HepG2 (cell line): ENCODE measurements around the gene PDE3A. TPM values are rescaled to one million over a fixed set of nuclear protein-coding genes. Genes with fewer than 3 reads are reported as not detected.

Source experiments
- ATAC-seq: fragments of 200-7000 bp; cut with Tn5 transposase; 3 replicates; pipeline ENCODE4 v1.9.1; 2020; ENCODE audit warnings: mild to moderate bottlenecking, moderate library complexity
- BruUV-seq: library from RNA; stranded (reverse); fragments of 400-500 nt; replicated peaks from 2 replicates; lab custom pipeline; 2021; lab: Mats Ljungman, UMichigan
- CTCF ChIA-PET: fragments of 300-600 bp; formaldehyde crosslinking; extraction: SDS; loops from one replicate; lab custom pipeline; 2021; ENCODE audit warnings: low total read pairs, inconsistent platforms, low intra/inter-chr PET ratio; lab: Yijun Ruan, JAX
- POLR2A ChIA-PET: fragments of 350-600 bp; sonication (Branson Sonifier 250); formaldehyde crosslinking; loops from one replicate; lab custom pipeline; 2020; ENCODE audit warnings: antibody characterized with exemption, inconsistent platforms; lab: Yijun Ruan, JAX
- DNase-seq: peaks from one replicate; pipeline ENCODE4 v3.0.0-alpha.2; 2015; ENCODE audit warnings: low spot score
- FAIRE-seq: peaks from 3 replicates; lab custom pipeline; 2011; peaks lifted over from hg19 to GRCh38; lab: Jason Lieb, UNC
- H2AFZ ChIP-seq: one replicate; pipeline ENCODE4 v1.6.1; 2011; ENCODE audit warnings: low read length, inconsistent platforms
- H3K27ac ChIP-seq: fragments of 300-600 bp; 3 replicates; pipeline ENCODE4 v1.8.0; 2011; ENCODE audit warnings: mixed run types, mild to moderate bottlenecking, mixed read lengths, low read length, inconsistent platforms; ENCODE audit not compliant: insufficient read depth; ENCODE audit errors: extremely low read length
- H3K27me3 ChIP-seq, 2 experiments: fragments of 200-600 bp in 1 of 2; 2 replicates in 1 of 2; 3 replicates in 1 of 2; pipeline versions ENCODE4 v1.6.0 to v1.8.0; 2011; ENCODE audit warnings: low read length in 2 of 2, mild to moderate bottlenecking in 2 of 2, moderate library complexity in 2 of 2, inconsistent platforms in 1 of 2; ENCODE audit not compliant: insufficient read depth in 2 of 2, control insufficient read depth in 1 of 2
- H3K36me3 ChIP-seq, 2 experiments: fragments of 200-600 bp in 1 of 2; replicated peaks in 1 of 2; 2 replicates in 1 of 2; 3 replicates in 1 of 2; pipeline versions ENCODE4 v1.5.1 to v1.8.0; 2011; ENCODE audit warnings: low read length in 2 of 2, inconsistent platforms in 1 of 2; ENCODE audit not compliant: insufficient read depth in 2 of 2, control insufficient read depth in 1 of 2
- H3K4me1 ChIP-seq: 2 replicates; pipeline ENCODE4 v1.5.1; 2012; ENCODE audit warnings: low read length, inconsistent platforms; ENCODE audit not compliant: insufficient read depth
- H3K4me2 ChIP-seq: 2 replicates; pipeline ENCODE4 v1.6.0; 2011; ENCODE audit warnings: low read depth, low read length, inconsistent platforms
- H3K4me3 ChIP-seq, 3 experiments: fragments of 200-600 bp in 1 of 3; sonication (generic), shearing (Covaris generic) in 1 of 3; replicated peaks in 1 of 3; 2 replicates each; pipeline ENCODE4 v1.5.1; 2011 to 2016; ENCODE audit warnings: low read length in 3 of 3, inconsistent platforms in 2 of 3, low read depth in 2 of 3, mild to moderate bottlenecking in 2 of 3, control low read depth in 1 of 3, mixed read lengths in 1 of 3; ENCODE audit not compliant: insufficient read depth in 1 of 3
- H3K79me2 ChIP-seq: one replicate; pipeline ENCODE4 v1.6.1; 2011; ENCODE audit warnings: low read length, inconsistent platforms; ENCODE audit not compliant: insufficient read depth
- H3K9ac ChIP-seq: 2 replicates; pipeline ENCODE4 v1.6.0; 2011; ENCODE audit warnings: mild to moderate bottlenecking, low read depth, low read length, inconsistent platforms; ENCODE audit not compliant: insufficient read depth
- H3K9me3 ChIP-seq: 2 replicates; pipeline ENCODE4 v1.5.1; 2012; ENCODE audit warnings: mild to moderate bottlenecking, low read length
- H4K20me1 ChIP-seq: 2 replicates; pipeline ENCODE4 v1.6.0; 2011; ENCODE audit warnings: inconsistent platforms, mild to moderate bottlenecking, low read length, moderate library complexity; ENCODE audit not compliant: insufficient read depth
- EP300 ChIP-seq, 3 experiments: sonication (generic) in 1 of 3; formaldehyde crosslinking in 1 of 3; IDR thresholded peaks; 2 replicates each; pipeline versions ENCODE4 v1.5.1 to v1.6.1; 2011 to 2020; ENCODE audit warnings: low read depth in 2 of 3, low read length in 2 of 3, borderline replicate concordance in 1 of 3, improper control_type of control experiment in 1 of 3, mild to moderate bottlenecking in 1 of 3, missing genetic modification reagents in 1 of 3, moderate library complexity in 1 of 3
- ESRRA ChIP-seq: sonication (generic); formaldehyde crosslinking; IDR thresholded peaks from 2 replicates; pipeline ENCODE4 v1.5.1; 2020; ENCODE audit warnings: mild to moderate bottlenecking, low read depth, missing genetic modification reagents
- NR2F2 ChIP-seq: IDR thresholded peaks from 2 replicates; pipeline ENCODE4 v1.6.1; 2012; ENCODE audit warnings: low read depth, inconsistent platforms, borderline replicate concordance
- PHF5A ChIP-seq: IDR thresholded peaks from one replicate; pipeline ENCODE4 v1.6.1; 2018; ENCODE audit warnings: low read depth, missing genetic modification reagents; ENCODE audit not compliant: unreplicated experiment
- RARA ChIP-seq: IDR thresholded peaks from 2 replicates; pipeline ENCODE4 v1.6.1; 2016; ENCODE audit warnings: missing genetic modification reagents, missing compliant biosample characterization
- RBM22 ChIP-seq: fragments of 200-400 bp; formaldehyde crosslinking; optimal IDR thresholded peaks from 2 replicates; pipeline ENCODE3; 2017; ENCODE audit warnings: mild to moderate bottlenecking, low read length, moderate library complexity
- WIZ ChIP-seq: sonication (generic); formaldehyde crosslinking; IDR thresholded peaks from 2 replicates; pipeline ENCODE4 v1.5.1; 2020; ENCODE audit warnings: mild to moderate bottlenecking, missing genetic modification reagents
- ZFYVE20 ChIP-seq: sonication (generic); formaldehyde crosslinking; IDR thresholded peaks from 2 replicates; pipeline ENCODE4 v1.8.0; 2023; ENCODE audit warnings: low read depth, mild to moderate bottlenecking, moderate library complexity, missing genetic modification reagents, borderline replicate concordance
- ZNF577 ChIP-seq: sonication (generic); formaldehyde crosslinking; IDR thresholded peaks from 2 replicates; pipeline ENCODE4 v1.4.0; 2020; ENCODE audit warnings: mild to moderate bottlenecking, low read depth, missing genetic modification reagents, borderline replicate concordance
- ZNF619 ChIP-seq: sonication (generic); formaldehyde crosslinking; IDR thresholded peaks from 2 replicates; pipeline ENCODE4 v1.4.0; 2020; ENCODE audit warnings: mild to moderate bottlenecking, missing genetic modification reagents
- ZNF639 ChIP-seq: conservative IDR thresholded peaks from 2 replicates; pipeline ENCODE4 v1.6.1; 2018; ENCODE audit warnings: missing genetic modification reagents
- ZNF713 ChIP-seq: sonication (generic); formaldehyde crosslinking; IDR thresholded peaks from 2 replicates; pipeline ENCODE4 v1.4.0; 2020; ENCODE audit warnings: mild to moderate bottlenecking, missing genetic modification reagents
- ZNF720 ChIP-seq: sonication (generic); formaldehyde crosslinking; IDR thresholded peaks from 2 replicates; pipeline ENCODE4 v1.4.0; 2020; ENCODE audit warnings: missing genetic modification reagents
- ZSCAN20 ChIP-seq: sonication (generic); formaldehyde crosslinking; IDR thresholded peaks from 2 replicates; pipeline ENCODE4 v1.4.0; 2020; ENCODE audit warnings: missing genetic modification reagents, mild to moderate bottlenecking, borderline replicate concordance
- WGBS: methylation state at CpG from one replicate; pipeline ENCODE4 v1.1.6; 2017; ENCODE audit warnings: low lambda C conversion rate; 5-methylcytosine and 5-hydroxymethylcytosine counted together
- in situ Hi-C: cut with HindIII; loops from 2 replicates; pipeline ENCODE4 v1.10.0; 2017; ENCODE audit warnings: low pct_unique_long_range_greater_than_20kb; ENCODE audit not compliant: extremely low pct_ligation_motif_present
- intact Hi-C: fragments of 100-400 bp; cut with micrococcal nuclease; formaldehyde crosslinking; loops from one replicate; pipeline ENCODE4 v1.10.0; 2022; ENCODE audit not compliant: unreplicated experiment
- polyA plus RNA-seq, 8 experiments: library from polyadenylated mRNA; depleted of rRNA in 3 of 8; stranded (reverse) in 7 of 8; unstranded in 1 of 8; fragments of >200 nt; fragmentation: Illumina TruSeq in 4 of 8; extraction: Trizol in 4 of 8; gene quantifications; 2 replicates each; pipeline versions ENCODE4 v1.2.1 to v1.2.3, GENCODE V29; 2011 to 2016; ENCODE audit warnings: low read depth in 4 of 8, missing spikeins in 1 of 8, mixed read lengths in 1 of 8; ENCODE audit not compliant: insufficient read depth in 1 of 8
- total RNA-seq, 5 experiments: library from RNA; depleted of rRNA; stranded (reverse); fragments of >200 nt; fragmentation: Illumina TruSeq; extraction: Trizol; gene quantifications; 2 replicates each; pipeline ENCODE4 v1.2.3, GENCODE V29; 2016; ENCODE audit warnings: low read depth in 1 of 5
- TF ChIP-seq, protein P1 (sequence below): sonication (generic); formaldehyde crosslinking; IDR thresholded peaks from 2 replicates; pipeline ENCODE4 v1.4.0; 2020; ENCODE audit warnings: low read depth, missing genetic modification reagents
- TF ChIP-seq, protein P2 (sequence below): sonication (generic); formaldehyde crosslinking; IDR thresholded peaks from 2 replicates; pipeline ENCODE4 v1.5.0; 2020; ENCODE audit warnings: missing genetic modification reagents, mild to moderate bottlenecking, borderline replicate concordance
- TF ChIP-seq, protein P3 (sequence below): sonication (generic); formaldehyde crosslinking; IDR thresholded peaks from 2 replicates; pipeline ENCODE4 v1.8.1; 2023; ENCODE audit warnings: mild to moderate bottlenecking, moderate library complexity, missing genetic modification reagents

Gene PDE3A
- total and polyA plus RNA-seq, 2 of the 13 experiments (the other 11 are each of a cell fraction or from before 2014, with no cell fraction given): 0.77 to 1.5 TPM

DNA sequence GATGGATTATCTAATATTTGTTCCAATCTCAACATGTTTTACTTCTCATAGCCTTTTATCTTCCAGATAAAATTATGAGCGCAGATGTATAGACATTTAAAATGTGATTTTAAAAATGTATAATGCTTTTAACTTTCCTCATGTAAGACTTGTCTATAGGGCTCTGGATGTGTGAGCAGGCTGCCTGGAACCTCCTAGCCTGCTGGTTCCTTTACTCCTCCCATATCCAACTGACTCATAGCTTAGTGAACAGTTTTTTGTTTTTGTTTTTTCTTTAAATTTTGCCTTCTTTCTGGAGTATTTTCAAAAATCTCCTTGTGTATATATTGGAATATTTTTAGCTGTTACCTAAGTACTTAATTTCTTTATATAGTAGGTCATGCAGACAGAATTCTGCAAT, 115.4 kb downstream of the PDE3A start:
- intact Hi-C loops (no loop called here), in situ Hi-C loops (no loop called here)
- BruUV-seq: no TSS peak
- Histone ChIP-seq H3K9me3 (no peaks in the 10 kb centered on the region), H3K9ac (no peak overlapping the region), H3K4me2 (no peak overlapping the region), H3K4me3 (no peak overlapping the region), H3K79me2 (no peaks in the 10 kb centered on the region), H3K4me1 (0 out of 2 replicates have a peak, but pooled peaks cover 4% of the 10 kb centered on the region), H3K27ac (no peak overlapping the region), H4K20me1 (no peaks in the 10 kb centered on the region), H3K36me3 (no peaks in the 10 kb centered on the region), H3K27me3 (no peaks in the 10 kb centered on the region), H2AFZ (no peak overlapping the region)
- no peak for ATAC-seq
- DNase-seq: no peak
- CTCF ChIA-PET: no interaction called here
- POLR2A ChIA-PET: no interaction called here
- FAIRE-seq: no peak
- WGBS: 53% methylated on average over 1 of the region's 1 CpG
- TF ChIP-seq, protein P1, sequence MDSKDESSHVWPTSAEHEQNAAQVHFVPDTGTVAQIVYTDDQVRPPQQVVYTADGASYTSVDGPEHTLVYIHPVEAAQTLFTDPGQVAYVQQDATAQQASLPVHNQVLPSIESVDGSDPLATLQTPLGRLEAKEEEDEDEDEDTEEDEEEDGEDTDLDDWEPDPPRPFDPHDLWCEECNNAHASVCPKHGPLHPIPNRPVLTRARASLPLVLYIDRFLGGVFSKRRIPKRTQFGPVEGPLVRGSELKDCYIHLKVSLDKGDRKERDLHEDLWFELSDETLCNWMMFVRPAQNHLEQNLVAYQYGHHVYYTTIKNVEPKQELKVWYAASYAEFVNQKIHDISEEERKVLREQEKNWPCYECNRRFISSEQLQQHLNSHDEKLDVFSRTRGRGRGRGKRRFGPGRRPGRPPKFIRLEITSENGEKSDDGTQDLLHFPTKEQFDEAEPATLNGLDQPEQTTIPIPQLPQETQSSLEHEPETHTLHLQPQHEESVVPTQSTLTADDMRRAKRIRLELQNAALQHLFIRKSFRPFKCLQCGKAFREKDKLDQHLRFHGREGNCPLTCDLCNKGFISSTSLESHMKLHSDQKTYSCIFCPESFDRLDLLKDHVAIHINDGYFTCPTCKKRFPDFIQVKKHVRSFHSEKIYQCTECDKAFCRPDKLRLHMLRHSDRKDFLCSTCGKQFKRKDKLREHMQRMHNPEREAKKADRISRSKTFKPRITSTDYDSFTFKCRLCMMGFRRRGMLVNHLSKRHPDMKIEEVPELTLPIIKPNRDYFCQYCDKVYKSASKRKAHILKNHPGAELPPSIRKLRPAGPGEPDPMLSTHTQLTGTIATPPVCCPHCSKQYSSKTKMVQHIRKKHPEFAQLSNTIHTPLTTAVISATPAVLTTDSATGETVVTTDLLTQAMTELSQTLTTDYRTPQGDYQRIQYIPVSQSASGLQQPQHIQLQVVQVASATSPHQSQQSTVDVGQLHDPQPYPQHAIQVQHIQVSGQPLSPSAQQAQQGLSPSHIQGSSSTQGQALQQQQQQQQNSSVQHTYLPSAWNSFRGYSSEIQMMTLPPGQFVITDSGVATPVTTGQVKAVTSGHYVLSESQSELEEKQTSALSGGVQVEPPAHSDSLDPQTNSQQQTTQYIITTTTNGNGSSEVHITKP (CRISPR knock-in tag): no peak
- no peak for TF ChIP-seq EP300 (IDR thresholded peaks at IDR 0.05; ENCODE audit: low read depth in 2 of 2, low read length in 2 of 2)
- no peak for TF ChIP-seq EP300 (CRISPR knock-in tag; IDR thresholded peaks at IDR 0.05; ENCODE audit: borderline replicate concordance)
- no peak for TF ChIP-seq ZSCAN20 (CRISPR knock-in tag)
- TF ChIP-seq ZFYVE20: no peak
- TF ChIP-seq ESRRA (CRISPR knock-in tag): no peak
- TF ChIP-seq ZNF713 (CRISPR knock-in tag): no peak
- TF ChIP-seq WIZ: no peak
- TF ChIP-seq RBM22: no peak
- TF ChIP-seq PHF5A (CRISPR knock-in tag): no peak
- TF ChIP-seq, protein P2, sequence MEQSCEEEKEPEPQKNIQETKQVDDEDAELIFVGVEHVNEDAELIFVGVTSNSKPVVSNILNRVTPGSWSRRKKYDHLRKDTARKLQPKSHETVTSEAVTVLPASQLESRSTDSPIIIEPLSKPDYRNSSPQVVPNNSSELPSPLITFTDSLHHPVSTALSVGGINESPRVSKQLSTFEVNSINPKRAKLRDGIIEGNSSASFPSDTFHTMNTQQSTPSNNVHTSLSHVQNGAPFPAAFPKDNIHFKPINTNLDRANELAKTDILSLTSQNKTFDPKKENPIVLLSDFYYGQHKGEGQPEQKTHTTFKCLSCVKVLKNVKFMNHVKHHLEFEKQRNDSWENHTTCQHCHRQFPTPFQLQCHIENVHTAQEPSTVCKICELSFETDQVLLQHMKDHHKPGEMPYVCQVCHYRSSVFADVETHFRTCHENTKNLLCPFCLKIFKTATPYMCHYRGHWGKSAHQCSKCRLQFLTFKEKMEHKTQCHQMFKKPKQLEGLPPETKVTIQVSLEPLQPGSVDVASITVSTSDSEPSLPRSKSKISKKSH (CRISPR knock-in tag): no peak
- TF ChIP-seq, protein P3, sequence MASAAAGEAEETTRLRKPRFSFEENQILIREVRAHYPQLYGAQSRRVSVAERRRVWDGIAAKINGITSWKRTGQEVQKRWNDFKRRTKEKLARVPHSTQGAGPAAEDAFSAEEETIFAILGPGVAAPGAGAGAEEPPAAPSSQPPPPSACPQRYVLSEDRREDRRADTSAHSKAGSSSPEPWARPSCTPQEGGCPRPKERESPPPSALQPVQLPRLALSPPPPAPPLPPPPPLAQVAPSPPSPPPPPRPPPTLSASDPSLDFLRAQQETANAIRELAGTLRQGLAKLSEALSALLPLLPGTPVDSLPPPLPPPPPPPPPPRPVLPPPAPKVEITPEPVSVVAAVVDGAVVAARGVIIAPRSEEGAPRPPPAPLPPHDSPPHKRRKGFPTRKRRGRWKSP: no peak
- no peak for TF ChIP-seq NR2F2
- no peak for TF ChIP-seq ZNF577
- no peak for TF ChIP-seq ZNF619 (CRISPR knock-in tag)
- TF ChIP-seq RARA (CRISPR knock-in tag): no peak
- TF ChIP-seq ZNF720 (CRISPR knock-in tag): no peak
- no peak for TF ChIP-seq ZNF639 (CRISPR knock-in tag)
